ENCODE measurements around the gene COL19A1.

Gene COL19A1

DNA sequence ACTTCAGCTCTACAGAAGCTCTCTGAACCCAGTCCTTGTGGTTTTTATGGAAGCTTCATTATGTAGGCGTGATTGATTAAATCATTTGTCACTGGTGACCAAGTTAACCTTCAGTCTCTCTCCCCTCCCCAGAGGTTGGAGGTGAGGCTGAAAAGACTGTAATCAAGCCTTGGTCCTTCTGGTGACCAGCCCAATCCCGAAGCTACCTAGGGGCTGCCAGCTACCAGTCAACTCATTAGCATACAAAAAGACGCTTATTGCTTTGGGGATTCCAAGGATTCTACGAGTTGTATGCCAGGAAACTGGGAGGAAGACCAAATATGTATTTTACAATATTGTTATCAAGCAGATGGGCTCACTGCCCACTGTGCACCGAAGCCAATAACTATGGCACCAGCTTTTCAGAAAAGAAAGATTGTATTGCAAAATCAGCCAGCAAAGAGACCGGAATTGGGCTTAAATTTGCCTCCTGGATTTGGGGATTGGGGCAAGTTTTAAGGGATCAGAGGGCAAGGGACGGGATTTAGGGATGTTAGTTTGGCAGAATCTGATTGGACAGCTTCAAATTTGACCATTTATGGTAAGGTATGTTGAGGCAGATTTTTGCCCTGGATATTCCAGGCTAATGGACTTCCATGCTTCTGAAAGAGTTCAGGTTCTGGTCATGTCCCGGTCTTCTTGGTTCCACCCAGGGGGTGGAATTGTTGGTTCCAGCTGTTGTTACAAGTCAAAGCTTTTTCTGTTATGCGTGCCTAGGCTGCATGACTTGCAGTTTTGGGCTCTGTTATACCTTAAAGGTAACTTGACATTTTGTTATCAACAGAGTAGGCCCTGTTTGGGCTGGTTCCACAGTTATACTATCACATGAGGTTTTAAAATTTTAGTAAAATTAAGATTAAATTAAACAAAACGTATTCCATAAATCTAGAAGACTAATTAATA is 269.1 kb downstream of the COL19A1 start:
- TF ChIP-seq, protein P1, sequence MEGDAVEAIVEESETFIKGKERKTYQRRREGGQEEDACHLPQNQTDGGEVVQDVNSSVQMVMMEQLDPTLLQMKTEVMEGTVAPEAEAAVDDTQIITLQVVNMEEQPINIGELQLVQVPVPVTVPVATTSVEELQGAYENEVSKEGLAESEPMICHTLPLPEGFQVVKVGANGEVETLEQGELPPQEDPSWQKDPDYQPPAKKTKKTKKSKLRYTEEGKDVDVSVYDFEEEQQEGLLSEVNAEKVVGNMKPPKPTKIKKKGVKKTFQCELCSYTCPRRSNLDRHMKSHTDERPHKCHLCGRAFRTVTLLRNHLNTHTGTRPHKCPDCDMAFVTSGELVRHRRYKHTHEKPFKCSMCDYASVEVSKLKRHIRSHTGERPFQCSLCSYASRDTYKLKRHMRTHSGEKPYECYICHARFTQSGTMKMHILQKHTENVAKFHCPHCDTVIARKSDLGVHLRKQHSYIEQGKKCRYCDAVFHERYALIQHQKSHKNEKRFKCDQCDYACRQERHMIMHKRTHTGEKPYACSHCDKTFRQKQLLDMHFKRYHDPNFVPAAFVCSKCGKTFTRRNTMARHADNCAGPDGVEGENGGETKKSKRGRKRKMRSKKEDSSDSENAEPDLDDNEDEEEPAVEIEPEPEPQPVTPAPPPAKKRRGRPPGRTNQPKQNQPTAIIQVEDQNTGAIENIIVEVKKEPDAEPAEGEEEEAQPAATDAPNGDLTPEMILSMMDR (IDR thresholded peaks at IDR 0.05): no peak
- Histone ChIP-seq H3K4me3 (no peak overlapping the region), H3K27ac (no peak overlapping the region)
- DNase-seq (ENCODE audit: low spot score): no peak

DNA sequence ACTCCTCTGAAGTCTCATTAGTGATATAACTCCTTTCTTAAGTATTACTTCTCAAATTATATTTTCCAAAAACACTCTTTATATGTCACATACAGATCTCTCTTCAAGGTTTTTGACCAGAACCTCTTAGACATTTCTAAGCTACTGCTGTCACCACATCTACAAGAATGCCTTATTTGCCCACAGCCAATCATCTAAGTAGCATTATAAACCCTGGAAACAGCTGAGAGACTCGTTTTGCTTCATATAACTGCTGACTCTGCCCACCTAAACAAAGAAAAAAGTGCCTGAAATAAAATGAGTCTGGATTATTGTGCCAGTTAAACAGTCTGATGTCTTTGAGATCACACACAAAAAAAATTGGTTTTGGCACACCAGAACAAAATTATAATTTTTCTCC is 270.6 kb downstream of the COL19A1 start:
- TF ChIP-seq, protein P1 (IDR thresholded peaks at IDR 0.05): no peak
- Histone ChIP-seq H3K4me3 (no peak overlapping the region), H3K27ac (no peak overlapping the region)
- no peak for DNase-seq (ENCODE audit: low spot score)

DNA sequence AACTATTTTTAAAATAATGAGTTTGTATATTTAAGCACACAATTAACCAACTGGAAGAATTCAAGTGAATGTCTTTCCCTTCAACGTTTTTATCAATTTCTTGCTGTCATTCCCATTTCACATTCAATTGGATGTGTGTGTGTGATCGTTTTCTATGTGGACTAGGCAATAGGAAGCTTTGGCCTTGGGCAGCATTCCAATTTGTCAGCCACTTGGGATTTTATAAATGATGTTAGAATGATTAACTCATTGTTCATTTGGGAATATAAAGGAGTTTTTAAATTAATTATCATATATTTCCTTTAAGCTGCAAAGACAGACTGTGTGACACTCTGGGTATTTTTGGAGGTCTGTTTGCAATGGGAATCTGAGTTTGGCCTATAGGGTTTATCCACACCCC is 274.1 kb downstream of the COL19A1 start:
- no peak for DNase-seq (ENCODE audit: low spot score)
- Histone ChIP-seq H3K27ac (no peak overlapping the region), H3K4me3 (no peak overlapping the region)
- TF ChIP-seq, protein P1 (IDR thresholded peaks at IDR 0.05): no peak

DNA sequence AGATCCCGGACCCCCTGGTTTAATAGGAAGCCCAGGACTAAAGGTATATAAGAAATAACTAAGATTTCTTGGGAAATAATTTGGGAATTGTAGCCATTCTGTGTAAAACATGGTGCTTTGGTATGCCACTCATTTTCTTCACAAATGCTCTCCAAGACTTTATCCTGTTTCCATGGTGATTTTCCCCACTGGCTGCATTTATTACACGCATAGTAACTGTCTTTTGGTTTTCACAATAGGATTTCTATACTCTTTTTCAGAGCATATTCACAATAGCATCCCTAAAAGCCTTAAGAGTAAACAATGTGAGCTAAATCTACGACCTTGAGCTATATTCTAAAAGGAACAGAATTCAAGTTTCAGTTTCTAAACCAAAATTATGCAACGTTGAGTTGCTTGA is 275.7 kb downstream of the COL19A1 start:
- H3K27ac ChIP-seq: no peak overlapping the region
- DNase-seq (ENCODE audit: low spot score): no peak
- H3K4me3 ChIP-seq: no peak overlapping the region
- TF ChIP-seq, protein P1 (IDR thresholded peaks at IDR 0.05): no peak

DNA sequence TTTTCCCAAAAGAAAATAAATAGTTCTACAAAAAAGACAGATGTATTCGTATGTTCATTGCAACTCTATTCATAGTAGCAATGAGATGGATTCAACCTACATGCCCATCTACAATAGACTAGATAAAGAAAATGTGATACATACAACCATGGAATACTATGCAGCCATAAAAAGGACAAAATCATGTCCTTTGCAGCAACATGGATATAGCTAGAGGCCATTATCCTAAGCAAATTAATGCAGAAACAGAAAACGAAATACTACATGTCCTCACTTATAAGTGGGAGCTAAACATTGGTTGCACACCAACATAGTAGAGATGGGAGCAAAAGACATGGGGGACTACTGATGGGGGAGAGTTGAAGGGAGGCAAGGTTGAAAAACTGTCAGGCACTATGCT is 278.8 kb downstream of the COL19A1 start:
- no peak for DNase-seq (ENCODE audit: low spot score)
- TF ChIP-seq, protein P1 (IDR thresholded peaks at IDR 0.05): no peak

DNA sequence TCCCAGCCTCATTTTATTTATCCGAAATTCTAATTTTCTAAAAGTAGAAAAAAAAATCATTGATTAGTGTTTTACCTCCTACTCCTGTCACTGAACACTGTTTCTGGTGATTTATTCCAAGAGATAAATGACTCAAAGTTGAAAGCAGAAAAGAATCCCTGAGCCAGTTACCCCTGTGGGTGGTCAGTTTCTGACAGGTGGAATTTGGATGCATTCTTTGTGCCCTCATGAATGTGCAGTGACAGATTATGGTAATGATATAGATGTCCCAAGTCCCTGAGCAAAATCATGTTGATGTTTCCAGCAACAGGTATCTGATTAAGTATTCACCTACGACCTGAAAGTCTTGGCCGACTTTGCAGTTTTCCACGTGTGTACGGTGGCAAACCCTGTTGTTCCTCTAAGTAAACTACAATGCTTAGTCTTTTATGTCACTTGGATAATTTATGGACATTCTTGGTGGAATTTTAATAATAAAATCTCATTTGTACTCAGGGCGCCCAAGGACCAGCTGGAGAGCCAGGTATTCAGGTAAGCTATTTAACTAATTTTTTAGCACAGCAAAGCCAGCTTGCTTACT is 282.9 kb downstream of the COL19A1 start:
- Histone ChIP-seq H3K27ac (no peak overlapping the region), H3K4me3 (no peak overlapping the region)
- DNase-seq (ENCODE audit: low spot score): no peak
- TF ChIP-seq, protein P1 (IDR thresholded peaks at IDR 0.05): no peak

More for the DNA sequence above, 278.8 kb downstream of the COL19A1 start:
- Histone ChIP-seq H3K4me3 (no peak overlapping the region), H3K27ac (no peak overlapping the region)
